ENCODE data around the gene PTGDR.

The PTGDR gene, protein sequence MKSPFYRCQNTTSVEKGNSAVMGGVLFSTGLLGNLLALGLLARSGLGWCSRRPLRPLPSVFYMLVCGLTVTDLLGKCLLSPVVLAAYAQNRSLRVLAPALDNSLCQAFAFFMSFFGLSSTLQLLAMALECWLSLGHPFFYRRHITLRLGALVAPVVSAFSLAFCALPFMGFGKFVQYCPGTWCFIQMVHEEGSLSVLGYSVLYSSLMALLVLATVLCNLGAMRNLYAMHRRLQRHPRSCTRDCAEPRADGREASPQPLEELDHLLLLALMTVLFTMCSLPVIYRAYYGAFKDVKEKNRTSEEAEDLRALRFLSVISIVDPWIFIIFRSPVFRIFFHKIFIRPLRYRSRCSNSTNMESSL

DNA sequence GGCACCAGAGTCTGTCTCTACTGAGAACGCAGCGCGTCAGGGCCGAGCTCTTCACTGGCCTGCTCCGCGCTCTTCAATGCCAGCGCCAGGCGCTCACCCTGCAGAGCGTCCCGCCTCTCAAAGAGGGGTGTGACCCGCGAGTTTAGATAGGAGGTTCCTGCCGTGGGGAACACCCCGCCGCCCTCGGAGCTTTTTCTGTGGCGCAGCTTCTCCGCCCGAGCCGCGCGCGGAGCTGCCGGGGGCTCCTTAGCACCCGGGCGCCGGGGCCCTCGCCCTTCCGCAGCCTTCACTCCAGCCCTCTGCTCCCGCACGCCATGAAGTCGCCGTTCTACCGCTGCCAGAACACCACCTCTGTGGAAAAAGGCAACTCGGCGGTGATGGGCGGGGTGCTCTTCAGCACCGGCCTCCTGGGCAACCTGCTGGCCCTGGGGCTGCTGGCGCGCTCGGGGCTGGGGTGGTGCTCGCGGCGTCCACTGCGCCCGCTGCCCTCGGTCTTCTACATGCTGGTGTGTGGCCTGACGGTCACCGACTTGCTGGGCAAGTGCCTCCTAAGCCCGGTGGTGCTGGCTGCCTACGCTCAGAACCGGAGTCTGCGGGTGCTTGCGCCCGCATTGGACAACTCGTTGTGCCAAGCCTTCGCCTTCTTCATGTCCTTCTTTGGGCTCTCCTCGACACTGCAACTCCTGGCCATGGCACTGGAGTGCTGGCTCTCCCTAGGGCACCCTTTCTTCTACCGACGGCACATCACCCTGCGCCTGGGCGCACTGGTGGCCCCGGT is at the start of gene PTGDR:
PTGDR (plus strand) TSS at position 198 of the 778 bp plus-strand sequence; CDS start at position 315, 117 bp downstream.
- no peak for DNase-seq

DNA sequence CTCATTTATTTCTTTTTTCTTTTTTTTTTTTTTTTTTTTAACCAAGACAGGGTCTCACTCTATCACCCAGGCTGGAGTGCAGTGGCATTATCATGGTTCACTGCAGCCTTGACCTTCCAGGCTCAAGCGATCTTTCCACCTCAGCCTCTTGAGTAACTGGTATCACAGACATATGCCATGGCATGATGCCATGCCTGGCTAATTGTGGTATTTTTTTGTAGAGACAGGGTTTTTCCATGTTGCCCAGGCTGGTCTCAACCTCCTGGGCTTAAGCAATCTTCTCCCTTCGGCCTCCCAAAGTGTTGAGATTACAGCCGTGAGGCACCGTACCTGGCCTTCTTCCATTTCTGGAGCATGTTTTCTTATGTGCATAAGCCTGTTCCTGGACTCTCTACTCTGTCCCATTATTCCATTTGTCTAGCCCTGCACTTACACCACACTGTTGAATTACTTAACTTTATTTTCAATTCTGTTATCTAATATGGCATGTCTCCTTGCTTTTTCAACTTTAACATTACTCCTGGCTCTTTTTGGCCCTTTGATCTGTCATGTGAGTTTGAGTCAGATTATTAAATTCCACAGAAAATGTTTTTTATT is 47.9 kb upstream of the PTGDR start:
- no peak for DNase-seq

DNA sequence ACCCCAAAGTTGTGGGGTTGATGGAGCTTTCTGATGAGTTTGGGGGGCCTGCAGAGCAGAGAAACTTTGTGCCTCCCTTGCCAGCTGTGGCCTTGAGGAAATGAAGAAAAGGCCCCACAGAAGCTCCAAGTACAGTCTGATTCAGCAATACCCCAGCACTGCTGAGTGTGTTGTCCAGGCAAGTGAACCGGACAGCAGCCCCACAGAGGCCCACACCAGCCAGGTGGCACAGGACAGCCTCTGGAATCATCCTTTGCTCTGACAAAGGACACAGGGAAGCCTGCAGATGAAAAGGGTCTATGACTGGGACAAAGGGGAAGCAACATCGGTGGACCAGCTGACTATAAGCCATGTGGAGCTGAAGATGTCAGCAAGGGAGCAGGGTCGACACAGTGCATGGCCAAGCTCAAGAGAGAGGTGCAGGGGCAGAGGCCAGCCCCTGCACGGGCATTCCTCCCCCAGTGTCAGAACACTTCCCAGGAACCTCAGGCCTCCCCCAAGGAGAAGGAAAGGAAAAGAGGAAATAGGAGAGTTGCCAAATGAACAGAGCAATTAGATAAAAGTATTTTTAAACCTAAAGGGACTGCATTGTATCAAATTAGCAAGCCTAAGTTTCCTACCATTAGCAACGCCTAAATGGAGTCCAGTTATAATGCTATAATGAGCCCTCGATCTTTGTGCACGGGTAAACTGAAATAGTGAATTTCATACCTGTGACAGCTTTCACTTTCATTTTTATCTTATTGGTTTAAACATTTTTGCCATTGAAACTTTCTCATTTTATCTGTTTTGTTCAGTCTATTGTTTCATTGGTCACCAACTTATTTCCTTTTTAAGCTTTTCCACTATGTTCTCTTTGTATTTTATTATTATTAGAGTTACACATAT is 46.3 kb upstream of the PTGDR start:
- no peak for DNase-seq

DNA sequence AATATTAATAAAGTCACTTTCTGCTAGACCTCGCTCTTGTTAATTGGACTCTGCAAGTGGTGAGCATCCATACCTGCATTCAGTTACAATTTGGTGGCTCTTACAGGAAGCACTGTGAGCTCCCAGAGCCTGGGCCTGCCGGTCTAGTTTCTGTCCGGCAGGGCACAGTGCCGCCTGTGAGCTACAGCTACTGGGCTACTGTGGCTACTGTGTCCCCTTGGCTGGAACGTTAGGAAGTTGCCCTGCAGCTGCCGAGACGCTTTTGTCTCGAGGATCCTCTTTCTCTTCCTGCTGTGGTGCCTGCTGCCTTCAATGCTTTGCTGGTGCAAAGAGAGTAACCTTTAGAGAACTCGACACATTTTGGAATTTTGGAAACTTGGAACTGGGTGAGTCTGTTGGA is 44.6 kb upstream of the PTGDR start:
- no peak for DNase-seq

DNA sequence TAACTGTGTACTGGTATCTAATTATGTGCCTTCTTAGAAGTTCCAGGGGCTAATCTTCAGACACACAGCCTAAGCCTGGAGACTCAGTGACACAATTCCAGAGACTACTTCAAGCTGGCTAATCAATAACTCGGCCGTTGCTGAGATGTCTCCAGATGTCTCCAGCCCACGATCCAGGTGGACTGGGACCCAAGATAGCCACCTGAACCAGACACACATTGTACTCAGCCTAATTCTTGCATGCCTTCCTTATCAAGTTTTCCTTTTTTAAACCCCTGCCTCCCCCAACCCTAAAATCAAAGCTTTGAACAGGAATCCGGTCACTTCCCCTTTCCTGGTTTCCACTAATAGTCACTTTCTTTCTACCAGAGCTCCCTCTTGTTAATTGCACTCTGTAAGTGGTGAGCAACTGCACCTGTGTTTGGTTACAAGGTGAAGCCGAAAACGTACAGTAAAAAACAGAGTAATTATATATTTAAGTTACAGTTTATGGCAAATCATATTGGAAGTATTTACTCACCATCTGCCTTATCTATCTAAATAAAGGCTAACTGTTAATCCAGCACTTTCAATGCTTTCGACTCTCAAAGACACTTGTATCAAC is 39.8 kb upstream of the PTGDR start:
- no peak for DNase-seq

DNA sequence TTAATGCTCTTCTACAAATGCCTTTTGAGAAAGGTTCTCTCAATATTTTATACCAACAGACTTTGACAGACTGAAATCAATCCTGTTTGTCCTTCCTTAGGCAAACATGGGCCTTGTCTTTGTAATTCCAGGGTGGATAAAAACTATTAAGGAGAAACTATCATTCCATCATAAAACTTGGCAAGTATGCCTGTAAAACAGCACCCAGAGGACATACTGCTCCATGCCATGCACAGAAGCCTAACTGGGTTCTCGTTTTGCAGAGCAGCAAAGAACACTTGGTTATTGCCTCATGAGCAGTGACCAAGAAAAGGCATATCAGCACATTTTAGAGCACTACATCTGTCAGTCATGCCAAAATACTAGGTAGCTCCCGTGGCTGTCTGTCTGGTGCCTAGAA is 33.8 kb upstream of the PTGDR start:
- no peak for DNase-seq

DNA sequence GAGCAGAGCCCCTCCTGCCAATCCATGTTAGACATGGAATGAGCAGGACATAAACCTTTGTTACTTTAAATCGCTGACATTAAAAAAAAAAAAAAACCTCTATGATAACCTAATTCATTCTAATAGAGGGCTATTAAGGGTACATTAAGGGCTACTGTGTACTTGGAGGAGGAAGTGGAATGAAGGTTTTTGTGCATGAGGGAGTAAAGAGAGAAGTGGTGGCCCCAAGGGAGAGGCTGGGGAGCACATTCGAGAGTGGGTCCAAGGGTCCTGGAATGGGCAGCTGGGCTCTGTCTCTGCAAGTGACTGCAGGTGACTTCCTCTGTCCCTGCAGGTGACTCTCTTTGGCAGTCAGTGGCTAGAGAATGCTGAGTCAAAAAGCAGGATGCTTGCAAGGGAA is 32.1 kb upstream of the PTGDR start:
- no peak for DNase-seq

DNA sequence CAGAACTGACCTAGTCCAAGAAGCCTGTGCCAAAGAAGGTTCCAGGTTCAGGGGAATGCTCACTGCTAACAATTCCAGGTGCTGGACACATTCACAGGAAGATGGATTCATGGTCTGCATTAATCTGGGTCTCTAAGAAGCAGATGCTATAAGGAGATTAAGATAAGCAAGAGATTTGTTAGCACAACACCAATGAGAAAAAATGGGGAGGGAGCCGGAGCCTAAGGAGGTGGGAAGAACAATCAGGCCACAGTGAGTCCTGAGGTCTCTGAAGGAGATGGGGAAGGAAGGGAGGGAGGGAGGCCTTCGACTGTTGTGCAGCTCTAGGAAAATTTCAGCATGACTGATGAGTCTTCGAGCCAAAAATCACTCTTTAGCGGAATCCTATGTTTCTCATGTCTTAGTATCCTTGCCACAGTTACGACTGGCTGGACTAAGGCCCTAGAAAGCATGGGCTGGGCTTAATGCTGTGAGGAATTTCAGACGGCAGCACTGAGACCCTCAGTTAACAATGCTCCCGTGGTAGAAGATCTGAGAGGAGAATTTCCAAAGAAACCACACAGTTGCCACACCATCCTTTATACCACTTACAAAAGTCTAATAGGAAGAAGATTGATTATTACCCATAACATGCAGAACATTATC is 31.5 kb upstream of the PTGDR start:
- DNase-seq: no peak

DNA sequence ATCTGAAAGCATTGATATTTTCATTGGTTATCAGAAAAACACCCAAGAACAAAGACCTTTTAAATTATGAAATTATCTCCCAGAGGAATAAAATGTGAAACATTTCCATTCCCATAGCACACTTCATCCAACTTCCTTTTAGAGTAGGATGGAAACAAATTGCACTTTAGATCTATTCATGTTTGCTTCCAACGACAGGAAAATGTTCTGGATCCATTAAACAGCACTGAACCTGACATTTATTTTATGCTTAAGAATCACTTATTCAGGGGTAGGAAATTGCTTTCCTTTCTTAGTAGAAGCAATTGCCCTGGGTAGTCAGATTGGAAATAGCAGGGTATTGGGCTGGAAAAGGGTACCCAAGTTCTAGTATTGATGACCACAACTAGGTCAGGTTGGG is 28.8 kb upstream of the PTGDR start:
- DNase-seq: no peak

DNA sequence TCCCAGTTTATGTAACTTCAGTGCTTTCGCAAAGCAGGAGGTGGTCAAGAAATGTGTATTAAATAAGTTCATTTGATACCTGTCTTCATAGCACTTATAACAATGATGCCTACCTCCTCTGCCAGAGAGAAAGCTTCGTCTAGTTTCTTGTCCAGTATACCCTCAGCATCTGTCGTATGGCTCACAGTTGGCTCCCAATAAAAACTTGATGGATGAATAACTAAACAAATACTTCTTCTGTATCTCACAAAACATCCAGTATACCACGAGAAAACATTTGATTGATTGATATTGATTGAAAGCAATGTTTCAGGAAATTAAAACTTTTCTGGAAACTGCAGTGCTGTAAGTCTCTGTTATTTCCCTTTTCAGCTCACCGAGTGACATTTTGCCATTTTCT is 26.9 kb upstream of the PTGDR start:
- no peak for DNase-seq

DNA sequence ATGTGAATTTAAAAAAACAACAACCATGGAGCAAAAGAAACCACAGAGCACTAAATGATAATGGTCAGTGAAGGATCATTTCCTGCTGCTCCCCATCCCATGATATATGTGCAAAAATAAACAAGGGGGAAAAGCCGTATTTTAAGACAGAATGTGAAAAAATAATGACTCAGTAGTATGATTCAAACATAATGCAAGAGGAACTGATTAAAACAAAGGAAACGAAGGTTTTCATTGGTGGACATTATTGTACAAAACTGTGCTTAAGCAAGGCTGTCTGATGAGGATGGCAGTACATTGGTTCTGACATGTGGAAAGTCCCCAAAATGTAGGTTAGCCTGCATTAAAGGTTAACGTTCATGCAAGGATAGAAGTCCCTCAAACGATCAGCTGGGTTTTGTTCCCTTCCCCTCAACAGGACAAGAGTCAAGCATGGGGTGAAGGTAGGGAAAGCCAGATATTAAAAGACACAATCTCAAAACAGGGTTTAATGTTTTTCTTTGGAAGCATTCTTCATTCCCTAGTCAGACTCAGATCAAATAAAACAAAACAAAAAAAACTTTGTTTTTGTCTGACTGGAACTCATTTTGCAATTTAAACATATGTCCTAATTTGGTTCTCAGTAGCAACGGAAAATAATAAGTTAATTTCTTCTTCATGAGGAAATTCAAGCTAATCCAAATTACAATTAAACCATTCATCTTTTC is 26.3 kb upstream of the PTGDR start:
- no peak for DNase-seq

DNA sequence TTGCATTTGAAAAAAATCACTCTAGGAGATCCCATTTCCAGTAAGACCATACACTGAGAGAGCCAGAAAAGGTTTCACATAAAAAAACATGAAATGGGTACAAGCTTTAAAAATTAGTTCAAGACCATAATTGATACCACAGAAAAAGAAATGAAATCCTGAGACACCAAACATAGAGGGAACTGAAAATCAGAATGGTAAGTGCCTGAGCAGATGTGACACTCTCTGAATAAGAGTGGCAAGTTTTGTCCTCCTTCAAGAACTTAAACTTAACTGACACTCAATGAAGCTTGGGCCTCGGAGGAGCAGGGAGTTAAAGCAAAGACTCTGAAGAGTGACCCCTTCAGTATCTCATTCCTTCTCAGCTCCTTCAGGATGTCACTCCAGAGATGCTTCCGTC is 23.2 kb upstream of the PTGDR start:
- no peak for DNase-seq

DNA sequence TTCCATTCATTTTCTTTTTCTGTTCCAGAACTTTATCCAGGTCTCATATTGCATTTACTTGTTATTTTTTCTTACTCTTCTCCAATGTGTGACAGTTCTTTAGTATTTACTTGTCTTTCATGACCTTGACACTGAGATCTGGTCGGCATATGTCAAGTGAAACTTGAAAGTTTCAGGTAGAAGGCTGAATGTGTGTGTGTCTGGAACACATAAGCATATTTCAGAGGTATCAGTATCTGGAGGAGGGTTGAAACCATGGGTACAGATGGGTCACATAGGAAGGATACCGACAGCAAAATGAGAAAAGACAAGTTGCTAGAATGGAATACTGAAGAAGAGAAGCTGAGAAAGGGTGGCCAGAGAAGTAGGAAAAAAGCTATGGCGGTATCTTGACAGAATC is 22.5 kb upstream of the PTGDR start:
- no peak for DNase-seq

DNA sequence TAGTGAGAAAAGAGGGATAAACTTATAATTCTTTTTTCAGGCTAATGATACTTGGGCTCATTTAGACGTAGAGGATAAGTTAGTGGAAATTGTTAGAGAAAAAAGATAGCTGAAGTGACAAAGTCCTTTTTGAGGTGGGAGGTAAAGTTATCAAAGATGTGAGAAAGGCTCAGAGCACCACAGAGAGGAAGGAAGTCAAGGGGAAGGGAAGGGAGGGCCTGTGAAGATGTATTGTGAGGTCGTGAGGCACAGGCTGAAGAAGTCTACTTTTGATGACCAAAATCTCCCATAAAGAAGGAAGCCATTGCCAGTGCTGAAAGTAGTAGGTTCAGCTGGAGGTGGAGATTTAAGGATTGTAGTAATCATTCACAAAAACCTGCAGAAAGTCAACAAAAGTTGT is 19.4 kb upstream of the PTGDR start:
- no peak for DNase-seq

DNA sequence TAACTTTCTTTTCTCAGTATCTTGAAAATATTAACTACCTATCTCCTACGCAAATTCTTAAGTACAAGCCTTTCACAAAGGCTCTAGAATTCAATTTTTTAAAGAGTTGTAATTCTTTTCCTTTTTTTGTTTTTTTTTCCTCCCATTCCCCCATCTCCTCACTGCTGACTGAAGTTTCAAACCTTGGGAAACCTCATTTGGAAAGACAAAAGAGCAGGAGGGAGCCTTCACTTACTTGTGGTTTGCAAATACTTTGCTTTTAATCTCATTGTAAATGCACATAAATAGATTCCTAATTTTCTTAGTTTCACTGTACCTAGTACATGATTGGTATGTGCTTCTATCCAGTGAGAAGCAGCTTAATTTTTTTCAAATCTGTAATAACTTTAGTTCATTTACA is 15.8 kb upstream of the PTGDR start:
- DNase-seq: no peak

DNA sequence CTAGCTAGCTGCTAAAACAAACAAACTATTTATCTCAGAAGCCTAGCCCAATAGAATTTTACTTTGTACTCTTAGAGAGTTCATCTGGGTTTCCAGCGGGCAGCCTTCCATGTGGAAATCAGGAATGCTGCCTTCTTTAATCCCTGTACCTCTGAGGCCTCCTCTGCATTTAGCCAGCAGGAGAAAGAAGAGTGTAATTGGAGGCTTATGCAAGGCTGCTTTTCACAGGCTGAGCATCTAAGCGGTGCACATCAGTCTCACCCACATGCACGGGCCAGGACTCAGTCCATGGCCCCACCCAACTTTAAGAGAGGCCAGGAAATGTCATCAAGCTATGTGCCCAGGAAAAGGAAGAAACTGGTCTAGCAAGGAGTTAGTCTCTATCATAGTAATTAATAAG is 14.0 kb upstream of the PTGDR start:
- no peak for DNase-seq

DNA sequence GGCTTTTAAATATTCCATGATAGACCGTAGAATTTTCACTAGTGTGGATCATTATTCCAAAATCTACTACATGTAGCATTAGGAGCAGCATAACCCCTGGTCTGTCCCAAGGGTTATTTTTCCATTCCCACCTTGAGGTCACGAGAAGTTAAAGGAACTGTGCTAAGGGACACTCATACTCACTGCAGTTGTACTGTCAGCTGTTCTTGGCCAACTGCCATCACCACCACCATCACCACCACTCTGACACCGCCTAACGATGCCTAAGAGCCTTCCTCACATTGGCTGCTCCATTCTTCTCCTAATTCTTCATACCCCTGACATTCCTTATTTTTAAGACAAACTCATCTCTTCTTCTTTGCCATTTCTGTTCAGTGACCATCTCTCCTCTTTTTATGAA is 13.4 kb upstream of the PTGDR start:
- DNase-seq: no peak

DNA sequence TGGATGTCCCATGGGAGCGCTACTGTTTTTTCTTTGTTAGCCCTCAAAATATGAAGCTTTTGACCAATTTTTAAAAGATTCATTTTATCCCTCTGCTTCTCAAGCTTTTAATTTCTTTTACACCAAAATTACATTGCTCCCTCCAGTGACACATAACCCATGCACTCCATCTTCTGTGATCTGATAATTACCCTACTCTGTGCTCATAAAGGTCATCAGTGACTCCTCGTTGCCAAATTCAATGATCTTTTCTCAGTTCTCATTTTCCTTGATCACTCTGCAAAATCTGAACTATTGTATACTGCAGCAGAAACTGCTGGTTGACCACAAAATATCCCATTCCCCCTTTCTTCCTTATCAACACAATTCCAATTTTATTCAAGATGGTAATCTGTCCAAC is 8.7 kb upstream of the PTGDR start:
- DNase-seq: no peak

DNA sequence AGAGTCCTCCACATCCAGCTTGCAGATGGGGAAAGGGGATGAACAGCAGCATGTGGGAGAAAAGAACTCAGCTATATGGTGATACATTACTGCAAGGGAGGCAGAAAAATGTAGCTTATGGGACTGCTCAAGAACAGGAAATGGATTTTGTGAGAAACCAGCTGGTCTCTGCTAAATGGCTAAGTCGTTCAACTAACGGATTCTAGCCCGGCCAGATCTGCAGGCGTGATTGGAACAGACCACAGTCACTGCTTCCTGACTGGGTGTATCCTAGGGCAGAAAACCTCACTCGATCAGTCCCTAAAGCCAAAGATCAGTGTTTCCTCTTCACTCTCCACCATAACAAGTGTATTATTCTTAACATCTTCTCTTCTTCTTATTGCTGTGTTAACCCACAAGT is 8.1 kb upstream of the PTGDR start:
- no peak for DNase-seq

DNA sequence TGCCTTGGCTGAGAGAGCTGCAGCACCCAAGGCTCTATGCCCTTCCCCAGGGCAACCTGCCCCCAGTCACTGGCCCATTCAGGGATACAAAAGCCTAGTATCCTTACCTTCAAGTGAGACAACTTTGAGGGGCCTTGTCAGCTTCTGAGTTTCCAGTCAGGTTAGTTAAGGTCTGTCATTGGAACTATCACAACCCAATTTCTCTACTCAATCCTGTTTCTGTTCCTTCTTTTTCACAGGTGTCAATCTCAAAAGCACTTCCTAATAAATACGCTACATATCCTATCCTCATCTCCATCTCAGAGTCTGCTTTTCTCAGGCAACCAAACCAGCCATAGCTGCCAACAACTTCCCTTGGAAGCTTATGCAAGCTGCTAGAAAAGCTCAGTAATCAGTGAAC is 4.9 kb upstream of the PTGDR start:
- DNase-seq: no peak

DNA sequence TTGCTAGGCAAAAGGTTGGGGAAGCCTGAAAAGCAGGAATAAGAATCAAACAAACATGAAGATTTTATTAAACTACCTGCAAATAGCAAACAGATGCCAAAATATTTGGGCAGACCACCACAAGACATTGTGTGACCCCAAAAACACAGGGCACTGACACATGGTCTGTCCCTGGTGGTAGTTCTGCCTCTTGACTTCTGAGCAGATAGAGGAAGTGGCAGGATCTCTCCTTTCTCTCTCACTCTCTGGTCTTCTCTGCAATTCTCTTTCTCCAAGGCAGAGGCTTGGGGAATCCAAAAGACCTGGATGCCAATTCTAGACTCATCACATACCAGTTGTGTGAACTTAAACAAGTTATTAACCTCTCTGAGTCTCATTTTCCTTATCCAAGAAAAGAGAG is 4.3 kb upstream of the PTGDR start:
- DNase-seq: no peak

DNA sequence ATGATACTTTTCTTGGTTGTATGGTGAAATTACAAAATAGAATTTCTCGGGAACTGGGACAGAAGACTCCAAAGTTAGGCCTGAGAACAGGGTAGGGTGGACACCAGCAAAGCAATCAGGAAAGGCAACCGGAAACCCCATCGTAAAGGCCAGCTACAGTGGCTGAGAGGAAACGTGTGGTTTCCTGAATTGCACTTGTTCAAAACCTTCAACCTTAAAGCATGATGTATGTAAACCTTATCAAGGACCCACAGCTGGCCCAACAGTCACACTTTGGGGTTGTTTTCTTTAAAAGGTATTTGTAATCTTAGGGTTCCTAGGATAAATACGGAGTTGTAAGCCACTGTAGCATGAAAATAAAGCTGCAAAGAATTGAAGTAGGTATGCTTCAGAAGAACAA is 2.2 kb upstream of the PTGDR start:
- DNase-seq: no peak
